ENCODE data around the gene C17orf107.

C17orf107 gene

GRCh38 chr17:4950075-4950745 is 50.9 kb downstream of the C17orf107 start:
- peak; percentile 70 for DNase-seq

- DNase-seq = no peak
Observed at GRCh38 chr17:4950746-4951204, 51.4 kb downstream of the C17orf107 start, which contains the start of gene ENO3. Gene ENO3, plus strand, starts transcription at chr17:4951119. Its CDS starts 711 bp downstream, at chr17:4951830.

GRCh38 chr17:4951486-4951885 is 52.1 kb downstream of the C17orf107 start:
- DNase-seq = no peak

Data from activated gamma-delta T cell (primary cell).